M059J (cell line): ENCODE results near the gene PTPRN2. TPM values are rescaled to one million over a fixed set of nuclear protein-coding genes. Genes with fewer than 3 reads are reported as not detected.
"Not testable (repeated sequence)": the region's sequence is repeated elsewhere in the genome, so short reads cannot be mapped to it uniquely, and the experiment has no call there.

Source experiments
- DNase-seq: peaks from one replicate; pipeline ENCODE4 v3.0.0-alpha.2; 2012; ENCODE audit warnings: low read depth
- total RNA-seq: library from RNA; depleted of rRNA; stranded (reverse); fragments of >200 nt; shearing (Covaris generic); gene quantifications from 2 replicates; pipeline ENCODE4 v1.2.3, GENCODE V29; 2014

PTPRN2 gene
- total RNA-seq, 1 experiment from 2014 or later: 2.3 TPM

GRCh38 chr7:157961731-157962457 is 625.7 kb downstream of the PTPRN2 start:
- DNase-seq: no peak

GRCh38 chr7:157955348-157955999 is 632.1 kb downstream of the PTPRN2 start:
- DNase-seq: no peak

DNA sequence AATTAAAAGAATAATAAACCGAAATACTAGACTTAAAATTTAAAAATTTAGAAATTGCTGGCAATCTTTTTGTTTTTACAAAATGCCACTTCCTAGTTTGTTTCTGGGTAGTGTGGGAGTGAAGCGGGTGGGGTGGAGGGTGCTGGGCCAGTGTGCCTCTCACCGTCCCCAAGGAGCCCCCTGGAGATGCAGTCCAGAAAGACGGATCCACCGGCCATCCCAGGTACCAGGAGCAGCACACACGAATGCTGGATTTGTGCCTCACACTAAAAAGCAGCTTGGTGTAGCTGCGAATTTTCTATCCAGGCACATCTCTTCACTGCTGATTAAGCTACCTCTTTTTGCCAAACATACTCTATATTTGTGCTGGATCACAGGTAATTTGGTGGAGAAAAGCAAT is 632.7 kb downstream of the PTPRN2 start:
- no peak for DNase-seq

- no peak for DNase-seq
Measured at GRCh38 chr7:157952841-157953645, 634.6 kb downstream of the PTPRN2 start.

DNA sequence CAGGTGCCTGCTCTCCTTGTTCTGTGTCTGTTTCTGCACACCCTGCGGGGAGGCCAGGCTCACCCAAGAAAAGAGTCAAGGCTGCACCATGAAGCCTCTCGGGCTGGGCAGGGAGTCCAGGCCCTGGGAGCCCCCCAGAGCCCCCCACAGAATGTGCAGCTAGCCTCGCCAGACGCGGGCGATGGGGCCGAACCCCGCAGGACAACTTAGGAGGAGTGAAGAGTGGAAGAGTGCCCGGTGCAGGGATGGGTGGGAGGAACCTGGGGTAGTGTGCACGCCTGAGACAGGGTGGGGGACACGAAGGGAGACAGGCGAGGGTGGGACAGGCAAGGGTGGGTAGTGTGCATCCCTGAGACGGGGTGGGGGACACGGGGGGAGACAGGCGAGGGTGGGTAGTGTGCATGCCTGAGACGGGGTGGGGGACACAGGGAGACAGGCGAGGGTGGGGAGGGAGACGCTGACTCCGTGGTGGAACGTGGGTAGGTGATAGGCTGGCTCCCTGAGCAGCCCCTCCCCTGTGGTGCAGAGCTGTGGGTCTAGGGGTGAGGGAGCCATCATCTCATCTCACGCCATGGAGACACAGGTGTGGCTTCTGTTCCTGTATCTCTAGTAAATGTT is 635.5 kb downstream of the PTPRN2 start:
- DNase-seq: no peak

GRCh38 chr7:157951300-157952049 is 636.1 kb downstream of the PTPRN2 start:
- DNase-seq: no peak

DNA sequence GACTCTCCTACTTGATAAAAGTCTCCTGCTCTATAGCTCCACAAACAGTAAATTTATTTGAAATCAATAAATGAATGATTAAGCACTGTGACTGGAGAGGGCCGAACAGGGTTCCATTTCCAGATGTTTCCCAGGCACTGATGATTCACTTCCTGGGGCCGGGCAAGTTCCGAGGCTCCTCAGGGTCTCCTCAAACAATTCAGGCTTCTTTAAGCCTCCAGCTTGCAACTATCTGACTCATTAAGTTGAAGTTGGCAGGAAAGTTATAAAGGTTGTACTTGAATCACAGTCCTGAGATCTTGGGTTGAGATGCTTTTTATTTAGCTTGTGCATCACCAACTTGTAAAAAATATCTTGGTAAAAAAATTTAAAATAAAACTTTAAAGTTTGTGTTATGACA is 637.9 kb downstream of the PTPRN2 start:
- DNase-seq: no peak

GRCh38 chr7:157947504-157947903 is 640.1 kb downstream of the PTPRN2 start:
- DNase-seq: no peak

GRCh38 chr7:157946398-157947060 is 641.1 kb downstream of the PTPRN2 start:
- no peak for DNase-seq

GRCh38 chr7:157945401-157945800 is 642.2 kb downstream of the PTPRN2 start:
- no peak for DNase-seq

- no peak for DNase-seq
Measured at GRCh38 chr7:157944734-157945291, 642.8 kb downstream of the PTPRN2 start.

DNA sequence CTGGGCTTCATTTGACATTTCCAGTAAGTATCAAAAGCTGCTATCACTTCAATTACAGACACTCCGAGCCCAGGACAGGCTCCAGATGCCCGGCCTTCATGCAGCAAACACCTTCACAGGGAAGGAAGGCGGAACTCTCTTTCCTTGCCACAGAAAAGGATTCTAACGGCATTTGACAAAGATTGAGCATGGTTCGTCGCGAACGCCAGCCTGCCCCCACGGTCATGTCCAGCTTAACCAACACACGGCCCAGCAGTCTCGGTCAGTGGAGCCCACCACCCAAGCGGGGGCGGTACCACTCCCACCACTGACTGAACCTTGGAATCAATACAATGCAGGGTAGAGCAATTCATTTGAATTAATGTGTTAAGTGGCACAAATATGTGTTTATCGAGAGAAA is 643.6 kb downstream of the PTPRN2 start:
- DNase-seq: no peak

DNA sequence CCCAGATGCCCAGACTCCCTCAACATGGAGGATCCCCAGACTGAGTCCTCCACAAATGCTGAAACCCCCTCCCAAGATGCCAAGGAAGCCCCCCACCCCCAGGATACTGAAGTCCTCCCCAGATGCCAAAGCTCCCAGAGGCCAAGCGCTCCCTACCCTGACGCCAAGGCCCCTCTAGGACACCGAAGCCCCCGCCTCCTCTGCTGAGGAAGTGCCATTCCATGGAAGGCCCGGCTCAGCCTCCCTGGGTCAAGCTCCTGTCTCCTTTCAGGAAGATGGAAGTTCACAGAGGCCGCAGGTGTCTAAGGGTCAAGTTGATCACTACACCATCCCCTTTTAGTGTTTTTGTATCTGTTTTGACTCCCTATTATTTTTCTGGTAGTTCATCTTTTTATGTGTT is 644.1 kb downstream of the PTPRN2 start:
- DNase-seq: no peak

DNA sequence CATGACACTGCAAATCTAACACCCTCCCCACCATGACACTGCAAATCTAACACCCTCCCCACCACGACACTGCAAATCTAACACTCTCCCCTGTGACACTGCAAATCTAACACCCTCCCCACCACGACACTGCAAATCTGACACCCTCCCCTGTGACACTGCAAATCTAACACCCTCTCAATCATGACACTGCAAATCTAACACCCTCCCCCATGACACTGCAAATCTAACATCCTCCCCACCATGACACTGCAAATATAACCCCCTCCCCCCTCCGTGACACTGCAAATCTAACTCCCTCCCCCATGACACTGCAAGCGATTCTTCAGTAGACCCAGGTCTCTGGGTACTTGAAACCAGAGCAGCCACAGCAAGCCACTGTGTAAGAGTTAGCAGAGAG is 646.4 kb downstream of the PTPRN2 start:
- no peak for DNase-seq

DNA sequence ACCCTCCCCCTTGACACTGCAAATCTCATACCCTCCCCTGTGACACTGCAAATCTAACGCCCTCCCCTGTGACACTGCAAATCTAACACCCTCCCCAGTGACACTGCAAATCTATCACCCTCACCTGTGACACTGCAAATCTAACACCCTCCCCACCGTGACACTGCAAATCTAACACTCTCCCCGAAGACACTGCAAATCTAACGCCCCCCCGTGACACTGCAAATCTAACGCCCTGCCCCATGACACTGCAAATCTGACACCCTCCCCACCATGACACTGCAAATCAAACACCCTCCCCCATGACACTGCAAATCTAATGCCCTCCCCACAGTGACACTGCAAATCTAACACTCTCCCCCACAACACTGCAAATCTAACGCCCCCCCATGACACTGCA is 647.1 kb downstream of the PTPRN2 start:
- DNase-seq: no peak

- no peak for DNase-seq
Measured at GRCh38 chr7:157938211-157938610, 649.4 kb downstream of the PTPRN2 start.

GRCh38 chr7:157937406-157937805 is 650.2 kb downstream of the PTPRN2 start:
- DNase-seq: no peak

- no peak for DNase-seq
Measured at GRCh38 chr7:157936976-157937375, 650.6 kb downstream of the PTPRN2 start.

DNA sequence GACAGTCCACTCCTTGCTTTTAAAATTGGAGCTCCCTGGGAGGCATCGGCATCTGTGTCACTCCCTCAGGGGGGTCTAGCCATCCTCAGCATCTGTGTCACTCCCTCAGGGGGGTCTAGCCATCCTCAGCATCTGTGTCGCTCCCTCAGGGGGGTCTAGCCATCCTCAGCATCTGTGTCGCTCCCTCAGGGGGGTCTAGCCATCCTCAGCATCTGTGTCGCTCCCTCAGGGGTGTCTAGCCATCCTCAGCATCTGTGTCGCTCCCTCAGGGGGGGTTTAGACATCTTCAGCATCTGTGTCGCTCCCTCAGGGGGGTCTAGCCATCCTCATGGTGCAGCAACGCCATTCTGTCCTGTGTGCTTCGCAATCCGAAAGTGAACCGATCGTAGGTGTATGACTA is 651.9 kb downstream of the PTPRN2 start:
- not testable (repeated sequence) for DNase-seq
